ENCODE measurements around the gene VWA2.
A peak's percentile ranks its signal among the peaks of the same experiment; 100 is the strongest.
"Not testable (repeated sequence)": the region's sequence is repeated elsewhere in the genome, so short reads cannot be mapped to it uniquely, and the experiment has no call there.

VWA2 gene

DNA sequence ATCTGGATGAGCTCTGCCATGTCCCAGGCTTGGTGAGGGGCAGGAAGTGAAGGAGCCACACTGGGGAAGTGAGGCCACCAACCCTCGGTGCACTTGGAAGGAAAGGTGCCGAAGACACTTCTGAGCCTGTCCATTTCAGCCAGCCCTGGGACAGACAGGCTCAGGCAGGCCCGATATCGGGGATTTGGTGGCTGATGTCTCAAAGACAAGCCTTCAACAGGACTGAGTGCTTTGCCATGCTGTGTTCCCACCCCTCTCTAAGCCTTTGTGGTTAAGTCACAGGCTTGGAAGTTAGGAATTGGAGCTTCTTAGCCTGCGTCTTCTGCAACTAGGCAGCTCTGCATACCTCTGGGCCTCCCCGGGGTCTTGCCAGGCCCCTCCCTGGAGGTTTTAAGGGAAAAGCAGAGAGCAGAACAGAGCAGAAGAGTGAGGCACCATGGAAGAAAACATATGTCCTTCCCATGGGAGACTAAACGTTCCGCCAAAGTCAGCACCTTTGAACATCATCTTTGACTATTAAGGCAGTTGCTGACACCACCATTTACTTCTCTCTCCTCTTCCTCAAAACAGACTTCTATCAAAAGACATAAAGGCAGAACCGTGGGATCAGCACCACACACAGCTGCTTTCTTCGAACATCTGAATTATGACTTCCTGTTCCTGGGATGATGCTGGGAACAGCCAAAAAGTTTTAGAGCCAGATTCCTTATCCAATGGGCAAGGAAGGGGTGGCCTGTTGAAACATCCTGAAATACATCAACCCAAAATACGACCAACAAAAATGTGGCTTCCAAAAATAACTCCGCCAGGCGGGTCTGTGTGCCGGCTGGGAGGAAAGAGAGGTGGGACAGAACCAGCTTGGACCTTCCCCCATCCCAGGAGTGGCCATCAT is 93.5 kb downstream of the VWA2 start:
- peak; percentile 20 for DNase-seq (ENCODE audit: low read depth)
- TF ChIP-seq, protein P1, sequence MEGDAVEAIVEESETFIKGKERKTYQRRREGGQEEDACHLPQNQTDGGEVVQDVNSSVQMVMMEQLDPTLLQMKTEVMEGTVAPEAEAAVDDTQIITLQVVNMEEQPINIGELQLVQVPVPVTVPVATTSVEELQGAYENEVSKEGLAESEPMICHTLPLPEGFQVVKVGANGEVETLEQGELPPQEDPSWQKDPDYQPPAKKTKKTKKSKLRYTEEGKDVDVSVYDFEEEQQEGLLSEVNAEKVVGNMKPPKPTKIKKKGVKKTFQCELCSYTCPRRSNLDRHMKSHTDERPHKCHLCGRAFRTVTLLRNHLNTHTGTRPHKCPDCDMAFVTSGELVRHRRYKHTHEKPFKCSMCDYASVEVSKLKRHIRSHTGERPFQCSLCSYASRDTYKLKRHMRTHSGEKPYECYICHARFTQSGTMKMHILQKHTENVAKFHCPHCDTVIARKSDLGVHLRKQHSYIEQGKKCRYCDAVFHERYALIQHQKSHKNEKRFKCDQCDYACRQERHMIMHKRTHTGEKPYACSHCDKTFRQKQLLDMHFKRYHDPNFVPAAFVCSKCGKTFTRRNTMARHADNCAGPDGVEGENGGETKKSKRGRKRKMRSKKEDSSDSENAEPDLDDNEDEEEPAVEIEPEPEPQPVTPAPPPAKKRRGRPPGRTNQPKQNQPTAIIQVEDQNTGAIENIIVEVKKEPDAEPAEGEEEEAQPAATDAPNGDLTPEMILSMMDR (conservative IDR thresholded peaks at IDR 0.05; ENCODE audit: control insufficient read depth, insufficient read depth, low read depth, low read length) = no peak
- H3K4me3 ChIP-seq (ENCODE audit: control insufficient read depth, low read depth, low read length) = no peak overlapping the region

DNA sequence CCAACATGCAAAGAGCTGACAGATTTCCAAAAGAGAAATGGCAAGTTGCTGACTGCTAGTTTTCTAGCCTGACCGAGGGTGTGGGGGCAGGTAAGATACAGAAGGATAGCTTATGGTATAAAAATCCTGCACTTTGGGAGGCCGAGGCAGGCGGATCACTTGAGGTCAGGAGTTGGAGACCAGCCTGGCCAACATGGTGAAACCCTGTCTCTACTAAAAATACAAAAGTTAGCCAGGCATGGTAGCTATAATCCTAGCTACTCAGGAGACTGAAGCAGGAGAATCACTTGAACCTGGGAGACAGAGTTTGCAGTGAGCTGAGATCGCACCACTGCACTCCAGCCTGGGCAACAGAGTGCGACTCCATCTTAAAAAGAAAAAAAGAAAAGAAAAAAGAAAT is 94.4 kb downstream of the VWA2 start:
- not testable (repeated sequence) for DNase-seq (ENCODE audit: low read depth); H3K4me3 ChIP-seq (ENCODE audit: control insufficient read depth, low read depth, low read length)

DNA sequence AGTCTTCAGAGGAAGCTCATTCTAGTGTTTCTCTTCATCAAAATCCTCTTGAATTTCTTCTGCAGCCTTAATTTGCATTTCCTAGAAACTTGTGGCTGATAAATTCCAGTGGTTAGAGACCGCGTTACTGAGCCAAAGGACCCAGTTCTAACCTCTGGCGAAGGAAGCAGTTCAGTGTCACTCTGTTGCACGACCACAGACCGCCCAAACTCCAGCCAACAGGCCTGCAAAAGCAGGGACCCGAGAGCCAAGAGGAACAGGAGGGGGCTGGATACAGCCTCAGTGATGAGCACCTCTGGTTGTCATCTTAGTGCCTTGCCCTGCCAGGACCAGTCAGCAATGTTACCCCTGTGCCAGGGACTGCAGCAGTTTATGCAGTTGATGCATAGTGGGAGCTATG is 95.2 kb downstream of the VWA2 start:
- TF ChIP-seq, protein P1 (conservative IDR thresholded peaks at IDR 0.05; ENCODE audit: control insufficient read depth, insufficient read depth, low read depth, low read length) = no peak
- no peak overlapping the region for H3K4me3 ChIP-seq (ENCODE audit: control insufficient read depth, low read depth, low read length)
- no peak for DNase-seq (ENCODE audit: low read depth)

GRCh38 chr10:114335614-114336013 is 96.6 kb downstream of the VWA2 start:
- DNase-seq (ENCODE audit: low read depth) = no peak
- TF ChIP-seq, protein P1 (conservative IDR thresholded peaks at IDR 0.05; ENCODE audit: control insufficient read depth, insufficient read depth, low read depth, low read length) = no peak
- H3K4me3 ChIP-seq (ENCODE audit: control insufficient read depth, low read depth, low read length) = no peak overlapping the region

DNA sequence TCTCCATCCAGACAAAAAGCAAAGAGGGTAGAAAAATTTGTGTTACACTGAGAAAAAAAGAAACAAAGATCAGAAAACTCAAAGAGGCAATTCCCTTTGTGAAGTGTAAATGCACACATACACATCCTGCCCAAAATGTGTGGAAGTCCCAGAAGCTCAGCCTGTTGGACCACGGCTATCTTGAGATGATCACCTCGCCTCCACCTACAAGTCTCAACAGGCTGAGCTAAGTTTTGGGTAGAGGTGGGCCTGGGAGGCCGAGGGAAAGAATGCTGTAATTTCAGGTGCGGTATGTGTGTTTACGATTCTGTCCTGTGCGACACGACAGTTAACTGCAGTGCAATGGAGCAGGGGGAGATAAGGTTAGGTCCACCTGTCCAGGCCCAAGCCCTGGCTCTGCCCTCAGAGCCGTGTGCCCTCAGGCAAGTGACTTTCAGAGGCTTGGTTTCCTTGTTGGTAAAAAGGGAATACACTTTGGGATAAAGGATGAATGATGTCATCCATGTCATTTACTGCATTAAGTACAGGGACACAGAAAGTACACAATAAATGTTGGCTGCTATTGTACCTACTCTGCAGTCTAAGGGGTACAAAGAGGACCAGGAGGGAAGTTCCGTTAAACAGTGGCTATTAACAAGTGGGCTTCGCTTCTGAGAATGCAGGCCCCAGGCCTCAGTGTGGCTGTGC is 97.9 kb downstream of the VWA2 start:
- no peak for DNase-seq (ENCODE audit: low read depth)
- TF ChIP-seq, protein P1 (conservative IDR thresholded peaks at IDR 0.05; ENCODE audit: control insufficient read depth, insufficient read depth, low read depth, low read length) = no peak
- no peak overlapping the region for H3K4me3 ChIP-seq (ENCODE audit: control insufficient read depth, low read depth, low read length)

DNA sequence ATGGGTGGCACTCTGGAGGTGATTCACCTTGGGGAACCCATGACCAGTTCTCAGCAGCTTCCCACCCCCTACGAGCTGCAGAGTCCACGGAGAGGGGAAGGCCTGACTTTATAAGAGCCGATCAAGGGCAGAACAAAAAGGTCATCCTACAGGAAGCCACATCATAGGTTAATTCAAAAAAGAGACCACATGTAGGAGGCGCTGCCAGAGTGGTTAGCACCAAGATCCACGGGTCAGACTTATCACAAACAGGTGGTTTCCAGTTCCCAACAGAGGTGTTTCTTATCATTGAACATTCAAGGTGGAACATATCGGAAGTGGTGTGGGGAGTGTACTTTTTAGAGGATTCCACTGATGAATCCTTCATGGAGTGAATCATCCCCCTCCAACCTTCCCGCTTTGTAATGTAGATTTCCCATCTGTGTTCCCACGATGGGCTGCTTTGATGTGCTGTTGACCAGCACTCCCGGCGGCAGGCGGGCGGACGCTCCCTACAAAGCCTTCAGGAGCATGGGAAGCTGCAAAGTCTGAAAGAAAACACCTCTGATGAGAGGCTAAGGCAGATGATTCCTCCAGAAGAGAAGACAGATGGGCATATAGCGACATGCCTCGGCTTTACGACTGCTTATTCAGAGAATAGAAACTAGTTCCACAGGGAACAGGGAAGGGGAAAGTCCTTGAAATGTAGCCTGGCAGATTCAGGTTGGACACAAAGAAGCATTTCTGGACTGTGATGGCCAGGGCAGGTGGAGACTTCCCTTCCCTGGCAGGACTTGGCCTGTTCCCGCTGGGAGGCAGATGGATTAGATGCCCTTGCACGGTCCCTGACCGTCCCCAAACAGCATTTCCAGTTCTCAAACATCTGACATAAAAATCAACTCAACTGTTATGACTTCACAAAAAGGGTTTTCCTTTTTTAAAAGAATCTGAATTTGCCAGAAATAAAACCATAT is 98.7 kb downstream of the VWA2 start:
- no peak for DNase-seq (ENCODE audit: low read depth)
- H3K4me3 ChIP-seq (ENCODE audit: control insufficient read depth, low read depth, low read length) = no peak overlapping the region
- TF ChIP-seq, protein P1 (conservative IDR thresholded peaks at IDR 0.05; ENCODE audit: control insufficient read depth, insufficient read depth, low read depth, low read length) = no peak
